Measurements from ENCODE around the gene CFAP46.

DNA sequence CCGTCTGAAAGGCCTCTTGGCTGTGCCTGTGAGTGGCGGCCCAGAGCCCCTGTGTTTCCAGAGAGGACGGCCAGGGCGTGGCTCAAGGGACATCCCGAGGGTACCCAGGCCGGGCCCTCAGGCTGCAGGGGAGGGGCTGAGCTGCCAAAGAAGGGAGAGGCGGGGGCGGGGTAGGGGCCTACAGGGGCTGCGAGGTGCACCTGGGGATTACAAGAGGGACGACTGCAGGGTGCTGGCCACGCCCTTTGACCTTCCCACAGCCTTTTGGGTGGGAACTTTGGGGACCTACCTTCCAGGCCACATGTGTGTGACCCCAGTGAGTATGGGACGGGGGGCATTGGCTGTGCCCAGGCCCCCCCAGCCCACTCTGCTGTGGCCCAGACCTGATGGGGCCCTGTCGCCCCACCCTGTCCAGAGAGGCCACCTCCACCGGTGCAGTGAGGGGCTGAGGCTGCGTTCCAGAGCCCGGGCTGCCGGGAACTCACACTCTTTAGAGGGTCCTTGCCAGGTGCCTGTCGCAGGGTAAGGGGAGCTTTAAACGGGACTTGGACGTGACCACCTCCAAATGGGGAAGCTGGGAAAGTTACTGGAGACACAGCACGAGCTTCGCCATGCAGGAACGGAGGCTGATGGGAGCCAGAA, 137.5 kb downstream of the CFAP46 start:
- TF ChIP-seq YY1 (IDR thresholded peaks at IDR 0.05; ENCODE audit: borderline replicate concordance in 1 of 3, control insufficient read depth in 1 of 3, extremely low read depth in 1 of 3, insufficient read depth in 3 of 3, insufficient read length in 1 of 3, insufficient replicate concordance in 2 of 3, low read depth in 1 of 3, low read length in 2 of 3) (no peak), POLR2A (conservative IDR thresholded peaks at IDR 0.05) (no peak)
